GM12878 (cell line): ENCODE measurements around the gene NCKAP5L. TPM values are rescaled to one million over a fixed set of nuclear protein-coding genes. Genes with fewer than 3 reads are reported as not detected.
A peak's percentile ranks its signal among the peaks of the same experiment; 100 is the strongest.

Experiments used
- ATAC-seq: fragments of 200-7000 bp; cut with Tn5 transposase; 3 replicates; pipeline ENCODE4 v1.9.1; 2020; ENCODE audit warnings: mild to moderate bottlenecking, moderate library complexity
- BruUV-seq: library from RNA; stranded (reverse); fragments of 400-500 nt; replicated peaks from 2 replicates; lab custom pipeline; 2021; lab: Mats Ljungman, UMichigan
- CTCF ChIA-PET: fragments of 300-600 bp; sonication (Branson Sonifier 250); formaldehyde crosslinking; extraction: SDS; loops from one replicate; lab custom pipeline; 2021; ENCODE audit warnings: inconsistent platforms; lab: Yijun Ruan, JAX
- POLR2A ChIA-PET: fragments of 350-600 bp; formaldehyde crosslinking; extraction: SDS; loops from one replicate; lab custom pipeline; 2021; ENCODE audit warnings: inconsistent platforms; lab: Charles Lee
- RAD21 ChIA-PET: fragments of 300-600 bp; sonication (Branson Sonifier 250); formaldehyde crosslinking; loops from one replicate; lab custom pipeline; 2023; ENCODE audit warnings: antibody characterized with exemption; ENCODE audit not compliant: unreplicated experiment; lab: Charles Lee
- SMC1A ChIA-PET: fragments of 300-600 bp; sonication (Branson Sonifier 250); formaldehyde crosslinking; loops from one replicate; lab custom pipeline; 2023; ENCODE audit not compliant: unreplicated experiment, uncharacterized antibody; lab: Charles Lee
- DNase-seq: peaks from one replicate; pipeline ENCODE4 v3.0.0-alpha.2; 2011; ENCODE audit warnings: low read depth, low spot score
- FAIRE-seq: peaks from 3 replicates; lab custom pipeline; 2011; peaks lifted over from hg19 to GRCh38; lab: Jason Lieb, UNC
- H2AFZ ChIP-seq: 2 replicates; pipeline ENCODE4 v1.6.0; 2011; ENCODE audit warnings: low read depth, low read length, control low read depth; ENCODE audit not compliant: control insufficient read depth
- H3K27ac ChIP-seq: 2 replicates; pipeline ENCODE4 v1.5.1; 2011; ENCODE audit warnings: control low read depth; ENCODE audit not compliant: control insufficient read depth, insufficient read depth
- H3K27me3 ChIP-seq, 2 experiments: replicated peaks in 1 of 2; 2 replicates each; pipeline versions ENCODE4 v1.6.0 to v1.6.1; 2011; ENCODE audit warnings: low read length in 1 of 2; ENCODE audit not compliant: control insufficient read depth in 2 of 2, insufficient read depth in 2 of 2
- H3K36me3 ChIP-seq, 2 experiments: 2 replicates each; pipeline ENCODE4 v1.5.1; 2011; ENCODE audit warnings: low read length in 1 of 2; ENCODE audit not compliant: control insufficient read depth in 2 of 2, insufficient read depth in 2 of 2
- H3K4me1 ChIP-seq: 2 replicates; pipeline ENCODE4 v1.6.1; 2011; ENCODE audit warnings: mild to moderate bottlenecking, low read length, moderate library complexity, mixed read lengths; ENCODE audit not compliant: control insufficient read depth, insufficient read depth
- H3K4me2 ChIP-seq: 2 replicates; pipeline ENCODE4 v1.6.0; 2011; ENCODE audit warnings: control low read depth; ENCODE audit not compliant: control insufficient read depth, insufficient read depth
- H3K4me3 ChIP-seq: fragments of 200-600 bp; sonication (generic); 2 replicates; pipeline ENCODE4 v1.5.1; 2016
- H3K79me2 ChIP-seq: 2 replicates; pipeline ENCODE4 v1.6.0; 2011; ENCODE audit warnings: low read length; ENCODE audit not compliant: control insufficient read depth, insufficient read depth
- H3K9ac ChIP-seq: 2 replicates; pipeline ENCODE4 v1.8.0; 2011; ENCODE audit warnings: low read length, control low read depth, mixed read lengths; ENCODE audit not compliant: control insufficient read depth, insufficient read depth
- H3K9me3 ChIP-seq: replicated peaks from 3 replicates; pipeline ENCODE4 v1.5.1; 2011; ENCODE audit warnings: mild to moderate bottlenecking, low read length; ENCODE audit not compliant: control insufficient read depth, insufficient read depth
- H4K20me1 ChIP-seq: 2 replicates; pipeline ENCODE4 v1.6.0; 2011; ENCODE audit not compliant: control insufficient read depth, insufficient read depth
- CUX1 ChIP-seq: IDR thresholded peaks from 2 replicates; pipeline ENCODE4 v1.6.1; 2012; ENCODE audit warnings: improper control_type of control experiment, low read depth, low read length; ENCODE audit not compliant: insufficient replicate concordance
- DPF2 ChIP-seq: fragments of 450-650 bp; IDR thresholded peaks from 2 replicates; pipeline ENCODE4 v1.6.1; 2017; ENCODE audit warnings: mild to moderate bottlenecking
- E2F4 ChIP-seq: IDR thresholded peaks from 2 replicates; pipeline ENCODE4 v1.6.1; 2012; ENCODE audit warnings: low read depth, low read length, improper control_type of control experiment
- KDM1A ChIP-seq: fragments of 200-600 bp; sonication (generic); IDR thresholded peaks from 2 replicates; pipeline ENCODE4 v1.6.1; 2016; ENCODE audit warnings: borderline replicate concordance
- KLF5 ChIP-seq: fragments of 450-650 bp; IDR thresholded peaks from 2 replicates; pipeline ENCODE4 v1.6.1; 2014; ENCODE audit warnings: mild to moderate bottlenecking; ENCODE audit not compliant: partially characterized antibody
- NFYA ChIP-seq: IDR thresholded peaks from 2 replicates; pipeline ENCODE4 v1.6.1; 2011; ENCODE audit warnings: low read depth, mild to moderate bottlenecking, low read length, improper control_type of control experiment, borderline replicate concordance
- NR2F1 ChIP-seq: fragments of 450-650 bp; conservative IDR thresholded peaks from 2 replicates; pipeline ENCODE4 v1.6.1; 2017; ENCODE audit warnings: mild to moderate bottlenecking
- TARDBP ChIP-seq: IDR thresholded peaks from 2 replicates; pipeline ENCODE4 v1.6.1; 2016; ENCODE audit warnings: borderline replicate concordance
- ZNF207 ChIP-seq: fragments of 450-650 bp; IDR thresholded peaks from 2 replicates; pipeline ENCODE4 v1.6.1; 2014; ENCODE audit warnings: antibody characterized with exemption, mild to moderate bottlenecking, borderline replicate concordance
- WGBS: methylation state at CpG from one replicate; pipeline ENCODE4 v1.1.6; 2016; ENCODE audit warnings: low lambda C conversion rate; ENCODE audit not compliant: insufficient replicate concordance, insufficient coverage; ENCODE audit errors: missing lambda C conversion rate; 5-methylcytosine and 5-hydroxymethylcytosine counted together
- in situ Hi-C: fragments of 300-500 bp; cut with MboI; formaldehyde crosslinking; loops from 9 replicates; pipeline ENCODE4 v1.14.3; 2018; ENCODE audit warnings: mixed read lengths
- intact Hi-C: fragments of 100-400 bp; cut with micrococcal nuclease; formaldehyde crosslinking; loops from one replicate; pipeline ENCODE4 v1.14.2; 2022; ENCODE audit not compliant: unreplicated experiment
- polyA plus RNA-seq, 11 experiments: library from polyadenylated mRNA; depleted of rRNA in 4 of 11; unstranded in 6 of 11; stranded (reverse) in 5 of 11; fragments of >200 nt; fragmentation: Nextera tagmentation in 4 of 11; fragmentation: Illumina TruSeq in 1 of 11; extraction: Ambion mirVana in 4 of 11; extraction: Trizol in 1 of 11; gene quantifications; 1 replicate in 1 of 11; 2 replicates in 10 of 11; pipeline versions ENCODE4 v1.2.1 to v1.2.3, GENCODE V29; 2011 to 2016; ENCODE audit warnings: inconsistent platforms in 2 of 11, missing spikeins in 2 of 11, low read depth in 1 of 11
- total RNA-seq, 4 experiments: library from RNA; depleted of rRNA in 3 of 4; stranded (reverse); fragments of >200 nt in 3 of 4; fragmentation: Illumina TruSeq in 1 of 4; extraction: Trizol in 1 of 4; gene quantifications; 2 replicates each; pipeline versions ENCODE4 v1.2.1 to v1.2.3, GENCODE V29; 2013 to 2021
- TF ChIP-seq, protein P1 (sequence below): fragments of 450-650 bp; IDR thresholded peaks from 2 replicates; pipeline ENCODE4 v1.6.1; 2016; ENCODE audit warnings: mild to moderate bottlenecking

Gene NCKAP5L
- total and polyA plus RNA-seq, 10 of the 15 experiments (the other 5 are each of a cell fraction or from before 2014, with no cell fraction given): 0.03 to 15.8 (median 4.4) TPM

GRCh38 chr12:49784756-49785409, 43.3 kb downstream of the NCKAP5L start (continued):
- TF ChIP-seq KLF5 (no peak), DPF2 (no peak), TARDBP (no peak), NFYA (no peak)
- TF ChIP-seq, all 136 proteins: peak for 0

GRCh38 chr12:49783917-49784676, 44.1 kb downstream of the NCKAP5L start:
- intact Hi-C loops: no loop called here
- no peak for DNase-seq
- Histone ChIP-seq H3K9me3 (peaks cover 2% of the 10 kb centered on the region; the same call in 1 of the 3 replicates), H4K20me1 (no peaks in the 10 kb centered on the region), H3K4me1 (no peaks in the 10 kb centered on the region), H3K79me2 (no peaks in the 10 kb centered on the region), H3K4me2 (no peak overlapping the region), H3K9ac (no peak overlapping the region), H3K36me3 (no peaks in the 10 kb centered on the region), H3K27ac (no peak overlapping the region), H3K27me3 (no peaks in the 10 kb centered on the region; a peak in 1 of 4 replicates), H3K4me3 (no peak overlapping the region), H2AFZ (no peak overlapping the region)
- BruUV-seq: no TSS peak
- ChIA-PET POLR2A (no interaction called here), CTCF (interaction anchor here (0.7 to 2.5 kb wide), 5 partner anchors 43 to 203 kb away, joined by 3 to 14 read pairs (median 5); partner anchors contain the start of gene TMBIM6), RAD21 (interaction anchor here (1.0 kb wide), 1 partner anchor 55 kb away, joined by 3 read pairs; no protein-coding TSS in a partner anchor), SMC1A (interaction anchor here (0.7 to 4.6 kb wide), 4 partner anchors 24 to 56 kb away, joined by 3 to 26 read pairs (median 4); no protein-coding TSS in a partner anchor)
- in situ Hi-C loops: no loop called here
- 50% methylated on average over 7 of the region's 7 CpGs for WGBS
- FAIRE-seq: no peak
- ATAC-seq: peak; percentile 47; the same call in 2 of the 3 replicates
- TF ChIP-seq KDM1A (no peak), NR2F1 (no peak), ZNF207 (no peak), TARDBP (no peak), E2F4 (no peak), CUX1 (no peak)
- TF ChIP-seq, protein P1, sequence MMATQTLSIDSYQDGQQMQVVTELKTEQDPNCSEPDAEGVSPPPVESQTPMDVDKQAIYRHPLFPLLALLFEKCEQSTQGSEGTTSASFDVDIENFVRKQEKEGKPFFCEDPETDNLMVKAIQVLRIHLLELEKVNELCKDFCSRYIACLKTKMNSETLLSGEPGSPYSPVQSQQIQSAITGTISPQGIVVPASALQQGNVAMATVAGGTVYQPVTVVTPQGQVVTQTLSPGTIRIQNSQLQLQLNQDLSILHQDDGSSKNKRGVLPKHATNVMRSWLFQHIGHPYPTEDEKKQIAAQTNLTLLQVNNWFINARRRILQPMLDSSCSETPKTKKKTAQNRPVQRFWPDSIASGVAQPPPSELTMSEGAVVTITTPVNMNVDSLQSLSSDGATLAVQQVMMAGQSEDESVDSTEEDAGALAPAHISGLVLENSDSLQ: peak; percentile 56
